Central memory CD4-positive, alpha-beta T cell (primary cell): ENCODE measurements around the gene FBXL7.

Experiments
- DNase-seq: peaks from one replicate; pipeline ENCODE4 v3.0.0; 2022

The FBXL7 gene

DNA sequence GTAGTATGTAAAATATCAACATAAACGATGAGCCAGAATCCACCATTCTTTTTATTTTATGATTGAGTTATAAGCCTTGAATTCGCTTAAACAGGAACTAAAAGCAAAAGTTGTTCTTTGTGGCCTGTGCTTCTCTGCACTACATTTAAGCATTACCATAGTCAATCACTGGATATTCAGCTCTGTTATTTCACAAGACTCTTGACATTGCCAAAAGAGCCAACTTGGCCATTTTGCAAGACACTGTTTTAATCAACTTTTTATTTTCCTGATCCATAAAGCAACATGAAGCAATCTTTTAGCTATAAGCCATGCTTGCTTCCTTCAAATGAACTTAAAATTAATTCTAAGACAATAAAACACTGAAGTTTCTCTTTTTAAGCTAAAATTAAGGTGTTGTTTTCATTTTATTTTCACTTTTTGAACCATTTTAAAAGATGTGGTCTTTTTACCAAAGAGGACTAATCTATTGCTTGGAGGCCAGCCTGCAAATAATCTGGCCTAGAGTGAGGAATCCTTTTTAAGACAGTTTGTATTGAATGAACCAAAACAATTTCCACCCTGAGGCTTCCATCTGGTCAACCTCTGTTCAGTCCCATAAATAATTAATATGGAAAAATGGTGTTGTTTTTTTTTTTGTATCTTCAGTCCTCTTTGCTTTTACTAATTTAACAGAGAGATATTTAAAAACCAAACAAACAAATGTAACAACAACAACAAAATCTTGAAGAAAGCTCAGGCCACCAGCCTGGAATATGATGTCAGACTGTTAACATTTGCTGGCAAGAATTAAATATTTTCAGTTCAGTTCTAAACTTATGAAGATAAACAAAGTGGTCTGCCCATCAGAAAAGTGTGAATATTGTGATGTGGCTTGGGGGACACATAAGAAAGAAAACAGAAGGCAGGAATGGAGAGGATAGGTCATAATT, 405.2 kb downstream of the FBXL7 start:
- DNase-seq, result no peak

GRCh38 chr5:15914638-15915037, 414.7 kb downstream of the FBXL7 start:
- no peak for DNase-seq

DNA sequence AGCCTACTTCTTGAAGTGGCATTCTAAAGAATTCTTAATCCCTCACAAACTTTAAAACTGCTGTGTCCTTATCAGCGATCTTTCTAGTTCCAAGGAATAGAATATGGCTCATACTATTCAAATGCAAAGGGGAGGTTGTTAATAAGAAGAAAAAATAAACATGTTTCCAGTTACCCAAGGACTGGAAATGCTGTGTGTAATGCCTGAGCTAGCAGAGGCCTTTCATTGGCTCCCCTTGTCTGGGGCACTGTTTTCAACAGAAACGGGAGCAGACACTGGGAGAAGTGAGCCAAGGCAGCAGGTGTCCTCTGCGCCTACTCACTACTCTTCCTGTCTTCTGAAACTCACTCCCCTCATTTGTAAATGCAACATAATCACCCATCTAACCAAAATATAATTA, 426.6 kb downstream of the FBXL7 start:
- DNase-seq, result no peak

GRCh38 chr5:15927710-15928380, 427.9 kb downstream of the FBXL7 start:
- DNase-seq, result no peak

GRCh38 chr5:15929611-15930263, 429.8 kb downstream of the FBXL7 start:
- no peak for DNase-seq

- no peak for DNase-seq
Measured at GRCh38 chr5:15932066-15932465, 432.1 kb downstream of the FBXL7 start.

DNA sequence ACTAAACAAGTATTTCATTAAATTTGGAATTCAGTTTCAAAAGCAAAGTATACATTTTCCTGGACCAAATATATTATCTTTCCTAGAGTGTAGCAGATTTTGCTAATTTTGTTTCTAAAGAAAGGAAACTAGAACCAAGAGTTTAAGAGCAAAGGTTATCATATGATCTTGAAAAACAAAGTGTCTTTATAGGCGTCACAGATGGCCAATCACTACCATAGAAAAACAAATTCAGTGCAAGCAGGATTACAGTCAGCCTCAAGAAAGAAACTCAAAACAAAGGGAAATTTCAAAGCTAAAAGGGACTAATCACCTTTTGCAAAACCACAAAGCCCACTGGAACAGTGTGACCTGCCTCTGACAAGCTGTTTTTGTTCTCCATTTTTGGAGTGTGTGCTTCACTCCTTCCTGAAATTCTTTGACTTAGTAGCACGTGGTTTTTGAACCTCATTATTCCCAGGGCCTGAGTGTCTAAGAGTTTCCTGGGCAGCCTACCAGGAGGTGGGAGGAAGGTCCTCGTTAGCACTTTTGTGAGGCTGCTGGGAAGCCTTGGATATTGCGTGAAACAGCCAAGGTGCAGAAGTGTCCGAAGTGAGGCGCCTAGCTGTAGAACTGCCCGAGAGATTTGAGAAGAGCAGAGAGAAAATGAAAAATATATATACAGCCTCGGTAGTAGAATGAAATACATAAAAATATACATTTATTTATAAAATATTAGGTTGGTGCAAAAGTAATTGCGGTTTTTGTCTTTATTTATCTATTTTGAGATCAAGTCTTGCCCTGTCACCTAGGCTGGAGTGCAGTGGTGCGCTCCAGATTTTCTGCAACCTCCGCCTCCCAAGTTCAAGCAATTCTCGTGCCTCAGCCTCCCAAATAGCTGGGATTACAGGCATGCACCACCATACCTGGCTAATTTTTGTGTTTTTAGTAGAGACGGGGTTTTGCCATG, 433.6 kb downstream of the FBXL7 start:
- DNase-seq, result no peak

DNA sequence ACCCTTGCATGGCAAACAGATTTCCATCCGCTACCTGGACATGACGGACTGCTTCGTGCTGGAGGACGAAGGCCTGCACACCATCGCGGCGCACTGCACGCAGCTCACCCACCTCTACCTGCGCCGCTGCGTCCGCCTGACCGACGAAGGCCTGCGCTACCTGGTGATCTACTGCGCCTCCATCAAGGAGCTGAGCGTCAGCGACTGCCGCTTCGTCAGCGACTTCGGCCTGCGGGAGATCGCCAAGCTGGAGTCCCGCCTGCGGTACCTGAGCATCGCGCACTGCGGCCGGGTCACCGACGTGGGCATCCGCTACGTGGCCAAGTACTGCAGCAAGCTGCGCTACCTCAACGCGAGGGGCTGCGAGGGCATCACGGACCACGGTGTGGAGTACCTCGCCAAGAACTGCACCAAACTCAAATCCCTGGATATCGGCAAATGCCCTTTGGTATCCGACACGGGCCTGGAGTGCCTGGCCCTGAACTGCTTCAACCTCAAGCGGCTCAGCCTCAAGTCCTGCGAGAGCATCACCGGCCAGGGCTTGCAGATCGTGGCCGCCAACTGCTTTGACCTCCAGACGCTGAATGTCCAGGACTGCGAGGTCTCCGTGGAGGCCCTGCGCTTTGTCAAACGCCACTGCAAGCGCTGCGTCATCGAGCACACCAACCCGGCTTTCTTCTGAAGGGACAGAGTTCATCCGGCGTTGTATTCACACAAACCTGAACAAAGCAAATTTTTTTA, 436.7 kb downstream of the FBXL7 start:
- no peak for DNase-seq

GRCh38 chr5:15937708-15938107, 437.7 kb downstream of the FBXL7 start:
- DNase-seq, result no peak

- no peak for DNase-seq
Measured at GRCh38 chr5:15938186-15938585, 438.2 kb downstream of the FBXL7 start.

DNA sequence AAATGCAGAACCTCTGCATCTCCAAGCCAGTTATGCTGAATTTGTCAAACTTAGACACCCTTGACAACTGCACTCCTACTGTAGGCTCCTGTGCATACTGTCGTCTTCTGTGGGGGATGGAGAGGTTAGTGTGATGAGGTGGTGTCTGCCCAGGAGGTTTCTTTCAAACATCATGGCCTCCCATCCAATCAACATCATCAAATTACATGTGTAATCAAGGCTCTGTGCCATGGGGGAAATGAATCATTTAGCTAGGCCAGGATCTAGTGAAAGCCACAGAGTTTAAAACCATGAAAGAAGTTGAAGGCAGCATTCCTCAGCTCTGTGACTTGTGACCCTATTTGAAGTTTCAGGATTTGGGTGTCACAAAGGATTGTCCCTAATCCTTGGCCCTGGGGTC, 439.0 kb downstream of the FBXL7 start:
- no peak for DNase-seq

DNA sequence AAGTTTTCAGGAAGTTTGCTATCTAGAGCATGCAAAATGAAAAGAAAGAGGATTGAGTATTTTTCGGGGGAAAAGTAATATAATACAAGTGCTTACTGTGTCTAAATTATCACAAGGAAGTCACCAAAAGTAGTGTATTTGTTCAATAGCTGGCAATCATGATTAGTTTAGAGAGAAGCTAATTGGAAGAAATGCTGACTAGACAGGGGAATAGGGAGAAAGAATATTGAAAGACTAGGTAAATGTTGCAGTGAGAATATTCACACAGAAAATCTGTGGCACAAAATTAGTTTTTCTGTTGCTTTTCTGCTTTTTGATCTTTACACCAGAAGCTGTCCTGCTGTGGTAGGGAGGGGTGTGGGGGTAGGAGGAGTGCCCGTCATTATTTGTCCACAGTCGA, 440.9 kb downstream of the FBXL7 start:
- DNase-seq, result no peak

DNA sequence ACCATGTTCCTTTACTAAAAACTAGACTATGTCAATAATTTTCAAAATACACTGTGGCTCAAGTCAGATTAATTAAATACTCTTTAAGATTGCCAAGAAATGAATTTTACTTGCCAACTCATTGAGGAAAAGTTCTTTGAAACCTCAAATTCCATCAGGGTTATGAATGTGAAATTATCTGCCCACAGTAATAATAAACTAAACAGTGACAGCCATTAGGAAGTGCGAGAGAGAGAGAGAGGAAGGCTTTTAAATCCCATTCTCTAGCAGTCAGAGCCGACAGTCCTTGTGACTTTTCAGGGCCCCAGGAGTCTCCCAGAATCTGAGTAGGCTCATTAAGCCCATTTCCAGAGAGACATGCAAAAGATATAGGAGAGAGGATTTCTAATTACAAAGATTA, 443.5 kb downstream of the FBXL7 start:
- DNase-seq, result no peak

GRCh38 chr5:15946026-15946425, 446.0 kb downstream of the FBXL7 start:
- DNase-seq, result no peak

DNA sequence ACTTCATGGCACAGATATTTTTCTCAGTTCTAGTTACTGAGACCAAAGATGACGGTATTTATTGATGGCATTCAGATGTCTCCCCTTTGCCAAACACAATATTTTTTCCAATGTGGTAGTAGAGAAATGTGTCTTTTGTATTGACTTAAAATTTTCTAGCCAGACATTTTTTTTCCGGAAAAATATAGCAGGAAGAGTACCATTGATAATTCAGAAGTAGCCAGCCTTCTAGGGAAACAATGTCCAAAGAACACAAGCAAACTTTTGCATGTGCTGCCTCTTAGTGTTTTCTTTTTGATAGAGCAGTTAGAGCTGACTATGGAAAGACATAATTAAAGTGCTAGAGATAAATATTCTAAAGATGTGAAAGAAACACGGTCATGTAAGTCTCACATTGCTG, 448.2 kb downstream of the FBXL7 start:
- no peak for DNase-seq

DNA sequence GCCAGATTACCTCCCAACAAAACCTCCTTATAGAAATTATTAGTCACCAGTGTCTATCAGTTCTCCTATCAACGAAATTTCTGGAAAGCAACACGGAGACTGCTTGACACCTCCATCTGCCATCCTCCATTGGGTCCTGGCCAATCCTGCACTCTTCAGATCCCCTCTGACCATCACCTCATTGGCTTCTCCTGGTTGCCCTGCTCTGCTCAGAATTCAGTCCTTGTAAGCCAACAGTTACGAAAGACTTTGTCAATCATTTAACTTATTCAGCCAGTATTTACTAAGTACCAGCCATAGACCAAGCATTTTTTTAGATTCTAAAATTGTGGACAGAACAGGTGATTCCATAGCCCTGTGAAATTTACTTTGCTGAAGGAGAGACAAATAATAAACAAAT, 451.1 kb downstream of the FBXL7 start:
- no peak for DNase-seq

DNA sequence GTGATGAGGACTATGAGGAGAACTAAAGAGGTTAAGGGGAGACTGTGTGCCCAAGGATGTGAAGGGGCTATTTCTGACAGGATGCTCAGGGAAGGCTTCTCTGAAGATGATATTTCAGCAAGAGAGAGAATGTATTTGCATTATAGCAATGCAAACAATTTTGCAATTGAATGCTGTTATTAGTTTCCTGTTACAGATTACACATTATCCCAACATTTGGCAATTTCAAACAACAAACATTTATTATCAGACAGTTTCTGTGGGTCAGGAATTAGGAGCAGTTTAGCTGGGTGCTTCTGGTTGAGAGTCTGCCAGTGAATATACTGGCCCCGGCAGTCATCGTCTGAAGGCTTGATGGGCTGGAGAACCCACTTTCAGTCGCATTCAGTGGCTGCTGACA, 451.6 kb downstream of the FBXL7 start:
- DNase-seq, result no peak

DNA sequence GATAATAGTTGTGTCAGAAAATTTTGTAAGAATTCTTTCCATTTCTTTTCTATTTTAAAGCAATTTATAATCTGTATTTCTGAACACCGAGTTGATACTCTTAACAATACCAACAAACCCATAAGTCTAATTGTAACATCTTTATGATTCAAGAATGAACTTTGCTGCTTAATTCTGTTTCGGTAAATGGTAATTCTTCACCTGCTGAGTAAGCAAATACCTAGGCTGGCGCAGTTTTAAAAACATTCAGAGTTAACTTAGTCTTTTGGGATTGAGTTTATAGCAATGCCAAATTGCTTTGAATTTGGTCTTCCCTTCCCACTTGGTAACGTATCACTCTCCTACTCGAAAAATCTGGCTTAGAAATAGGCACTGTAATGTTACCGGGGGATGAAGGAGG, 456.6 kb downstream of the FBXL7 start:
- no peak for DNase-seq

DNA sequence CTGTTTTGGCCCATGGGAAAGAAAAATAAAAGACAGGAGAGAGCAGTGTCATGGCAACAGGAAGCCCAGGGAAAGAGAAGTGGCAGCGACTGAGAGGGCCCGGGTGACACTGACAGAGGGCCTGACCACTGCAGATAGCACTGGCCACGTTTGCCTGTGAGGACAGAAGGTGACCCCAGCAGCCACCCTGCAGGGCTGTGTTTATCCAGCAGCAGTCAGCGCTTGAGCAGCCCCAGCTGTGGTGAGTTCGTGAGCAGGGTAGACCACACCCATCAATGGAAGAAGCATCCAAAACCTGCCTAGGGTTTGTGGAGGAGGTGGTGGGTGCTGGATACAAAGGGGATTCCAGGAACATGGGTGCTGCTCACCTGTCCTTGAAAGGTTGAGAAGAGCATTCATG, 457.1 kb downstream of the FBXL7 start:
- no peak for DNase-seq

GRCh38 chr5:15959370-15960164, 459.6 kb downstream of the FBXL7 start:
- DNase-seq, result no peak

GRCh38 chr5:15966066-15966640, 466.2 kb downstream of the FBXL7 start:
- no peak for DNase-seq
